Astrocyte of the hippocampus (primary cell): ENCODE data around the gene PODN.

Experiments used
- DNase-seq: peaks from one replicate; pipeline ENCODE4 v3.0.0; 2011; ENCODE audit warnings: low read depth, low spot score

PODN gene

DNA sequence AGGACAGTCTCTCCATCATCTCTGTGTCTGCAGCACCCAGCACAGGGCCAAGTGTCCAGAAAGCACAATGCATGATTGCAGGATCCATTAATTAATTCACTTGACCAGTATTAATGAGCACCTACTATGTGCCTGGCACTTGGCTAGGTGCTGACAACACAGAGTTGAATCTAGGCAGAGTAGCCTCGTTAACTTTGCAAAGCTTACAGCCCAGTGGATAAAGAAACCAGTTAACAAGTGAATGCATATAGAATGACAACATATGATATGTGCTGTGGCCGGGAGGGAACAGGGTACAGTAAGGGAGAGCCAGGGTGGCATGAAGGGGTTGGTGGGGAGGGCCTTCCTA is 69.6 kb downstream of the PODN start:
- no peak for DNase-seq

DNA sequence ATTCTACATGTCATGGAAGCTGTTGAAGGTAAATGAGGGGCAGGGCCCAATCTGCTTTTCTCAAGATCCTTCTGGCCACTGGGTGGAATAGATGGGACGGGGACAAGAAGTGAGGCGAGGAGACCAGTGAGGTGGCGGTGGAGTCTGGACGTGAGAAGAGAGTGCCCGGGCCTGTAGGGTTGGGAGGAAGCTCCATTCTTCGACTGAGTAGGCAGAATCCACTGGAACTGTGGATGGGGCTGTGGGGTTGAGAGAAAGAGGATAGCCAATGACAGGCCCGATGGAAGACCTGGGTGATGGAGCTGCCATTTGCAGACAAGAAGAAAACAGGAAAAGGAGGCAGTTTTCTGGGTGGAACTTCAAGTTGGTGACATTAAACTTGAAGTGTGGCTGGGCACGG is 70.2 kb downstream of the PODN start:
- no peak for DNase-seq

DNA sequence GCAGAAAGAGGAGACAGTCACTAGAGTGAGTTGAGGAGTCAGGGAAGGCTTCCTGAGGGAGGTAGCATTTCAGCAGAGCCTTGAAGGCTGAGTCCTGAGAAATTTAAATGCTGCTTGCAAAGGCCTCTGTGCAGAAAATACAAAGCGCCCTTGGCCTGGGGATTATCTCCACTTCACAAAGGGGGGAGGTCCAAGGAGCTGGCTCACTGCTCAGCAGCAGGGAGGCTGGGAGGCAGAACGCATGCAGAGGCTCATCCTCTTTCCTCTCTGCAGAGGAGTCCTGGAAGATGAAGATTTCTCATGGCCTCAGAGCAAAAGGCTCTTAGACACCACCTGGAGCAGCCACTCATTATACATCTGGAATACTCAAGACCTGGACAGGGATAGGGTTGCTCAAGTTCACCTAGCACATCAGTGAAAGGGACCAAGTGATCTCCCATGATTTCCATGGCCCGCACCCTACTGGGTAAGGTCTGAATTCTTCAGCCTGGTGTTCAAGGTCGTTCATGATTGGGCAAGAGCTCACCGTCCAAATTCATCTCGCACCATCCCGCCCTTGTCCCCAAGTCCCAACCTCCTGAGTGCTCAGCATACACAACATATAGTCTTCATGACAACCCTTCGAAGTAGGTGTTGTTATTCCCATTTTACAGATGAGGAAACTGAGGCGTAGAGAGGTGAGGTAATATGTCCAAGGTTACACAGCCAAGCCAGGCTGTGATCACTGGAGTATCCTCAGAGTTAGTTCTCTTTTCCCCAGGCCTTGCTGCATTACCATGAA is 71.4 kb downstream of the PODN start:
- no peak for DNase-seq

DNA sequence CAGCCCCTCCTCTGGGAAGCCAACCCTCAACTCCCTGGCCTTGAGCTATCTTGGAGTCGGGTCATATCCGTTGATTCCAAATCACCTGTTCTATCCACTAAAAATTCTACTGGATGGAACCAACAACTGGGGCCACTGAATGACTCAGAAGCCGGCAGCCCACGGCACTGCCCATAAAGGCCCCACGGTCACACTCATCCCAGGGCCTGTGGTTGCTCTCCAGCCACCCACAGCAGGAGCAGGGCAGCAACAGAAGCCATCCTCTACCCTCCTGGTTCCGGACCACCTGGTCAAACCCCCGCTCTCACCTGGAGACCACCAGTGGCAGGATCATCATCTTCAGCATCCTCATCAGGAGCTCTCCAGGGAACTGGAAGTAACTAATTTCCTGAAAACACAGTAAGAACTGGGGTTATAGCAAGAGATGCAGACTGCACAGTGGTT is 72.1 kb downstream of the PODN start:
- no peak for DNase-seq
